ENCODE measurements around the gene PDE8A.

Gene PDE8A

DNA sequence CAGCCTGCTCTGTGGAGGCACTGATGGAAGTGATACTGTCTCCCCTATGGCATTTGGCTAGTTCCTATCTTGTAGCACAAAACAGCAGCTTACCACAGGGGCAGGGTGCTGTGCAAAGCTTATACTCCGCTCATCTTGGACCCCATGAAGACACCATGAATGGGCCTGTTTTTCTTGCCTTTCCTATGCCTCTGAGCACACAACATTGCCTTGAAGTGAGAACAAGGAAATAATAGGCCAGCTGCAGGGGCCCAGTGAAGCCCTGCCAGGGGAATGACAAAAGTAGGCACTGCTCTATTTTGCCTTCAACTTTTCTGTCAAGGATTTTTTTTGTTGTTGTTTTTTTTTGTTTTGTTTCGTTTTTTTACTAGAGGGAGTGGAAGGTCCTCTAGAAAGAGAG is 110.3 kb downstream of the PDE8A start:
- DNase-seq (no peak), ATAC-seq (replicated peaks) (no peak)
- Mint-ChIP-seq H3K9me3 (no peaks in the 10 kb centered on the region), H3K27me3 (no peaks in the 10 kb centered on the region), H3K4me3 (no peak overlapping the region), H3K36me3 (ENCODE audit: insufficient read depth) (peaks cover 20% of the 10 kb centered on the region), H3K4me1 (ENCODE audit: low read depth in 2 of 2) (no peaks in the 10 kb centered on the region), H3K27ac (peak overlapping the region in 1 of 2 donors; percentile 49)

DNA sequence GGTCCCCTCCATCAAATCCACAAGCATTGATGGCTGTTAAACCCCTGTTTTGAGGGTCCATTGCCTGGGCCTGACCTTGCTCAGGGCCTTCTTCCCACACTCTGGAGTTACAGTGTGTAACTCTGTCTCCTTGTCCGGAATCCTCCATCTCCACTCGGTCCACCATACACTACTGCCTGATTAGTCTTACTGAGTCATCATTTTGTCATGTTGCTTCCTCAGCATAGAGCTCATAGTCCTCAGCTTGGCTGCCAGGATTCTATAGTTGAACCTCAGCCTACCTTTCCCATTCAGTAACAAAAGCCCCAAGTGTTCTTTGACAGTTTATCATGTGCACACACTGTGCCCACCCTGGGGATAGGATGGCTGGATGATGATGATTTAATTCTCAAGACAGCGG is 113.0 kb downstream of the PDE8A start:
- no peak for DNase-seq
- peaks cover 20% of the 10 kb centered on the region for H3K36me3 Mint-ChIP-seq (ENCODE audit: insufficient read depth)
- H3K9me3 Mint-ChIP-seq, result no peaks in the 10 kb centered on the region
- H3K27me3 Mint-ChIP-seq, result no peaks in the 10 kb centered on the region
- ATAC-seq (replicated peaks), result no peak
- no peak overlapping the region for H3K27ac Mint-ChIP-seq
- no peaks in the 10 kb centered on the region for H3K4me1 Mint-ChIP-seq (ENCODE audit: low read depth in 2 of 2)
- H3K4me3 Mint-ChIP-seq, result no peak overlapping the region

DNA sequence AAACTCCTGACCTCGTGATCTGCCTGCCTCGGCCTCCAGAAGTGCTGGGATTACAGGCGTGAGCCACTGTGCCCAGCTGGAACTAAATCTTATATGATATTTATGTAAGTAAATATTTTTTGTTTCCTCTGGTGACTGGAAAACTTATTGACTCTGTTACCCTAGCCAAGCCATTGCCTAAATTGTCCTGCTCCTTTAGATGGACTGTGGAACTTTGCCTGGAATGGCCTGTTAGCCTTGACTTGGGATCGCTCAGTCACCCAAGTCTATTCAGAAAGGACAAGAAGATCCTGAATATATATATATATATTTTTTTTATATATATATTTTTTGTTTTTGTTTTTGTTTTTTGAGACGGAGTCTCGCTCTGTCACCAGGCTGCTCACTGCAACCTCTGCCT is 113.9 kb downstream of the PDE8A start:
- Mint-ChIP-seq H3K27ac (no peak overlapping the region), H3K4me3 (no peak overlapping the region), H3K9me3 (no peaks in the 10 kb centered on the region), H3K4me1 (ENCODE audit: low read depth in 2 of 2) (no peaks in the 10 kb centered on the region), H3K36me3 (ENCODE audit: insufficient read depth) (peaks cover 20% of the 10 kb centered on the region), H3K27me3 (no peaks in the 10 kb centered on the region)
- ATAC-seq (replicated peaks) (no peak), DNase-seq (no peak)

DNA sequence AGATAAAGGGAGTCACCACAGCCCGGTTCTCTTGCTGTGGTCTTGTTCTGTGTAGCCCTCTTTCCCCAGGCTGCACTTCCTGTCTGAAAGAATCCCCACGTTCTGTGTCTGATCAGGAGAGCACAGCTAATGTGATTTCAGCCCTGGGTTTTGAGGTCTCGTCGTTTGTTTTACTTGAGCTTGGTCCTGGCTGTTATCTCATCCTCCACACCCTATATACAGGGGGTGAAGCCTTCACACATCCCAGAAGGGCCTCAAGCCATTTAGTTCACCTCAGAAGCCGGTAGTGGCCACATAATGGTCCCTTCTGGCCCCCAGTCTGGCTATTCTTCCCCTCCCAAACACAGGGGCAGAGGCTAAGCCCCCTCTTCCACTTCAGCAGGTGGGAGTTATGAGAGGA is 115.6 kb downstream of the PDE8A start:
- Mint-ChIP-seq H3K36me3 (ENCODE audit: insufficient read depth) (peaks cover 13% of the 10 kb centered on the region), H3K27me3 (no peaks in the 10 kb centered on the region), H3K4me1 (ENCODE audit: low read depth in 2 of 2) (no peaks in the 10 kb centered on the region), H3K9me3 (no peaks in the 10 kb centered on the region), H3K4me3 (no peak overlapping the region), H3K27ac (no peak overlapping the region)
- no peak for ATAC-seq (replicated peaks)
- no peak for DNase-seq

DNA sequence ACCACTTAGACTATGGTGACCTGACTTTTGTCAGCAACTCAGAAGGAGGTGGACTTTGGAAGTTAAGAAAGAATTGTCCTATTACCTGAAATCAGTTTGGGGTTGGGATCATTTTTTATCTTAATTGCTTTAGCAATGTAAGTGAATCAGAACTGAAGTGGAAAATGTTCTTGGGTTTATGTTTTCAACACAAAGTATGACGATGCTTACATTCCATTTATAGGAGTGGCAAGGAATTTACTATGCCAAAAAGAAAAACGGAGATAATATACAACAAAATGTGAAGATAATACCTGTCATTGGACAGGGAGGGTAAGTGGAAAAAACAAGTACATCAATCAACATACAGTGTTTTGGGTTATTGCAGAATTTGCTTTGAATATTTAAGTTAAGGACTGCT is 116.1 kb downstream of the PDE8A start:
- ATAC-seq (replicated peaks), result no peak
- no peak for DNase-seq
- Mint-ChIP-seq H3K4me1 (ENCODE audit: low read depth in 2 of 2) (no peaks in the 10 kb centered on the region), H3K4me3 (no peak overlapping the region), H3K9me3 (no peaks in the 10 kb centered on the region), H3K27me3 (no peaks in the 10 kb centered on the region), H3K27ac (no peak overlapping the region), H3K36me3 (ENCODE audit: insufficient read depth) (peaks cover 10% of the 10 kb centered on the region)

DNA sequence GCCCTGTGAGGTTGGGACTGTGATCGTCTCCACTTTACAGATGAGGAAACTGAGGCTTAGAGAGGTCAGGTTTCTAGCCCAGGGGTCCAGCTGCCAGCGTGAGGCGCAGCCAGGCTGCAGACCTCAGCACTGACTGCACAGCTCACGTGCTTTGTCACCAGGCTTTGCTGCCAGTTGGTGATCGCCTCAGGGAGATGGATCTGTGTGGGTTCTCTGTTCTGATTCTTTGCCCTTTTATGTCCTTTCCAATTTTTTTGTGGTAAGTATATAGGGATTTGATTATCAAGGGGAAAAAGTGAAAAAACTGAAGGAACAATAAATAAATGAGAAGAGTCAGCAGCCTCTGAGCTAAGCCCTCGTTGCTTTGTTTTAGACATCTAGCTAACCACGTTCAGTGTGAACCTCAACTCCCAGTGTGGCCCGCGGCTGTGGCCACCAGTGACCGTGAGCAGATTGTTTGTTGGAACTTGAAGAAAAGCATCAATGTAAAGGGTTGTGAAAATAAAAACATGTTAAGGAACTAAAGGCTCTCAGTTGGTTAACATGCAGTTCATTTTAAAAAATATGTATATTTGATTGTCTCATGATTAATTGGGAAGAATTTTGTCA is 117.6 kb downstream of the PDE8A start:
- Mint-ChIP-seq H3K27ac (no peak overlapping the region), H3K4me1 (ENCODE audit: low read depth in 2 of 2) (no peaks in the 10 kb centered on the region), H3K4me3 (no peak overlapping the region), H3K36me3 (ENCODE audit: insufficient read depth) (peaks cover 9% of the 10 kb centered on the region), H3K27me3 (no peaks in the 10 kb centered on the region), H3K9me3 (no peaks in the 10 kb centered on the region)
- no peak for ATAC-seq (replicated peaks)
- no peak for DNase-seq

DNA sequence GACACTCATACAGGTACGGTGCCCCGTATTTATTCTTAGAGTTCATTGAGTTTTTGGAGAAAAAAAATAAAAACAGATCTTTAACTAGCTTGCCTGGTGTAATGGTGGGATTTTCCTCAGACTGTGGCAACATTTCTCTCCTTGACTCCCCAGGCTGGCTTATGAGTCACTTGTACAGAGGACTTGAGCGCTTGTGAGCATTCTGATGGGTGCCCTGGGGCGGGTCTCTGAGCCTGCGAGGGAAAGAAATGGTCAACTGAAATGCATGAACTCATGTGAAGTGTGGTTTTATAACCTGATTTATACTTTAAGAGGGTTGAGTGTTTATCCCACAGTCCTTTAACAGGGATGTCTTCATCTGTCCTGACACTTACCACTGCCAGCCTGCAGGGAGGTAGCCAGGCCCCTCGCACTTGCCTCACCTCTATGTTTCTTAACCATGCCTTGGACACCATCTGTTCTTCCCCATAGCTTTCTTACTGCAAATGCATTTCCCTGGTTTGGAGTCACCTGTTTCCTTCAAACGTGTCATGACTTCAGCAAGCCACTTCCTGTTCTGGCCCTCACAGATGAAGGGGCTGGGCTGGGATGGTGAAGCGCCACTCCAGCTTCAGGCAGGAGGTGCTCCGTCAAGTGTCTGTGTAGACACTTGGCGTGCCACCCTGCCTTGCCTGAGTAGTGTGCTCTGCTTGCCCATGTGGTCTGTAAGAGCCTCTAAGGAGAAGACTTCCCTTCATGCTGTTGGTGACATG is 118.7 kb downstream of the PDE8A start:
- peaks cover 9% of the 10 kb centered on the region for H3K36me3 Mint-ChIP-seq (ENCODE audit: insufficient read depth)
- ATAC-seq (replicated peaks) (peak; percentile 89), DNase-seq (peak in 2 of 3 experiments; percentile 6 to 9)
- no peak overlapping the region for H3K27ac Mint-ChIP-seq
- no peaks in the 10 kb centered on the region for H3K9me3 Mint-ChIP-seq
- H3K4me1 Mint-ChIP-seq (ENCODE audit: low read depth in 2 of 2), result peaks cover 0 to 5% of the 10 kb centered on the region in 2 donors
- no peaks in the 10 kb centered on the region for H3K27me3 Mint-ChIP-seq
- H3K4me3 Mint-ChIP-seq, result no peak overlapping the region

DNA sequence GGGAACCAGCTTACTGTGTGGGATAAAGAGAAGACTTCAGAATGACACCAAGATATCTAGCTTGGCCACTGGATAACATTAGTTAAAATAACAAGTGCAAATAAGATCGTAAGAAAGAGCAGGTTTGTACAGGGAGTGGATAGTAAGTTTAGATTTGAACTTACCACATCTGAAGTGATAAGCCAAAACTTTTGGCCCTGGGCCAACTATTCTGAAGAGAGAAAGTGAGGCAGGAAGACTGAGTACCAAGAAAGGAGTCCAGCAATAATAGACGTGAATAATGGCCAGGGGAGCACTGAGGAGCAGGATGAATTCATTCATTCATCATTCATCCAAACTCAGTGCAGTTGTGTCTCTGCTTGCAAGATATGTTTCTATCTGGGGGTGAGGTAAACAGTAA is 122.9 kb downstream of the PDE8A start:
- Mint-ChIP-seq H3K27me3 (no peaks in the 10 kb centered on the region), H3K4me3 (no peak overlapping the region), H3K4me1 (ENCODE audit: low read depth in 2 of 2) (peaks cover 0 to 5% of the 10 kb centered on the region in 2 donors), H3K9me3 (no peaks in the 10 kb centered on the region), H3K36me3 (ENCODE audit: insufficient read depth) (peaks cover 7% of the 10 kb centered on the region), H3K27ac (peak overlapping the region in 1 of 2 donors; percentile 28)
- DNase-seq (no peak), ATAC-seq (replicated peaks) (no peak)

DNA sequence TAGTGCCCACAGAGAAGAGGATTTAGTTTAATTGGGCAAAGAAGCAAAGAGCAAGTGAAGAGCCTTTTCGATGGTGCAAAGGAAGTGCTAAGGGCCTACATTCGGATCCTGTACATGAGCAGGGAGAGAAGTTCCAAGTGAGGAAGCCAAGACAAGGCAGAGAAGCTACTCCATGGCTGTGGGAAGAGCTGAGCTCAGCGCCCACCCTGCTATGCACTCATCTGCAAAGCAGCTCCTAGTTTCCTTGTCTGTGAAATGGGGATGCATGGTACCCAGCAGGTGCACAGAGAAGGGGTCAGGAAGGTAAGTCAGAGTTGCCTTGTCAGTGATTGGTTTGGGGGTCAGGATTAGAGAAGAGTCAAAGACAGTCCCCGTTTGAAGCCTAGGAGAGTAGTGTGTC is 126.5 kb downstream of the PDE8A start:
- no peak overlapping the region for H3K27ac Mint-ChIP-seq
- peaks cover 0 to 5% of the 10 kb centered on the region in 2 donors for H3K4me1 Mint-ChIP-seq (ENCODE audit: low read depth in 2 of 2)
- no peaks in the 10 kb centered on the region for H3K27me3 Mint-ChIP-seq
- no peaks in the 10 kb centered on the region for H3K9me3 Mint-ChIP-seq
- peaks cover 10% of the 10 kb centered on the region for H3K36me3 Mint-ChIP-seq (ENCODE audit: insufficient read depth)
- ATAC-seq (replicated peaks), result no peak
- no peak overlapping the region for H3K4me3 Mint-ChIP-seq
- no peak for DNase-seq

DNA sequence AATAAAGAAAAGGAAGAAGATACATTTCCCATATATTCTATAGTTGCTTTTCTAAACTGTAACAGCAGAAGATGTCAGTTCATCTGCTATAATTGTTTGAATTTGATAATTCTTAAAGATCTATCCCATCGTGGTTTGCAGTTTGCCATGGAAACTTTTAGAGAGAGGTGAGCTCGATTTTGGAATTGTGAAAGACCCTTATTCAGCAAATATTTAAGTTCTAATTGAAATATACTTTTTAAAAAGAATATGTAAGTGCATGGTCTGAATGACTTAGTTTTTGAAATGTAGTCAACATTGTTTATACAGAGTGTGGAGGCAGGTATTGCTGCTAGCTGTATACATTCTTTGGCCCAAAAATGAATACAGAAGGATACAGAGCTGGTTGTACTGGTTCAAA is 127.7 kb downstream of the PDE8A start:
- Mint-ChIP-seq H3K9me3 (no peaks in the 10 kb centered on the region), H3K4me1 (ENCODE audit: low read depth in 2 of 2) (peaks cover 0 to 5% of the 10 kb centered on the region in 2 donors), H3K4me3 (no peak overlapping the region), H3K27me3 (no peaks in the 10 kb centered on the region), H3K27ac (no peak overlapping the region), H3K36me3 (ENCODE audit: insufficient read depth) (peaks cover 10% of the 10 kb centered on the region)
- ATAC-seq (replicated peaks), result no peak
- no peak for DNase-seq

DNA sequence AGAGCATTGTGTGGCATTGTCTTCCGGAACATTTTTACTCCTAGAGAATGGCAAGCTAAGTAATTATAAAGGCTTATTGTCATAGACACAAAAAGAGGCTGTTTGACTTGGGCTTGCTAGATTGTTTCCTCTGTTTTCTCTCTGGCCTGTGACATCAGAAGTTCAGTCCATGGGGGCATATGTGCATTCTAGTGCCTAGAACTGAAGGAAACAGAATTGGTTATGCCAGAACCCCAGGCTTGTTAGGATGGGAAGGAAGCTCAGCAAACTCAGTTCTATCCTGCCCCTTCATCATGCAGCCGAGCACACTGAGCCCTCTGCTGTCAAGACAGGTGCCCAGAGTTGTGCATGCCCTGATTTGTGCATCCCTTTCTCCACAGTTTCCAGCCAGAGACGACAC is 131.3 kb downstream of the PDE8A start:
- H3K4me3 Mint-ChIP-seq, result no peak overlapping the region
- DNase-seq (no peak), ATAC-seq (replicated peaks) (no peak)
- H3K27me3 Mint-ChIP-seq, result no peaks in the 10 kb centered on the region
- H3K36me3 Mint-ChIP-seq (ENCODE audit: insufficient read depth), result peaks cover 17% of the 10 kb centered on the region
- H3K4me1 Mint-ChIP-seq (ENCODE audit: low read depth in 2 of 2), result no peaks in the 10 kb centered on the region
- H3K9me3 Mint-ChIP-seq, result no peaks in the 10 kb centered on the region
- no peak overlapping the region for H3K27ac Mint-ChIP-seq

DNA sequence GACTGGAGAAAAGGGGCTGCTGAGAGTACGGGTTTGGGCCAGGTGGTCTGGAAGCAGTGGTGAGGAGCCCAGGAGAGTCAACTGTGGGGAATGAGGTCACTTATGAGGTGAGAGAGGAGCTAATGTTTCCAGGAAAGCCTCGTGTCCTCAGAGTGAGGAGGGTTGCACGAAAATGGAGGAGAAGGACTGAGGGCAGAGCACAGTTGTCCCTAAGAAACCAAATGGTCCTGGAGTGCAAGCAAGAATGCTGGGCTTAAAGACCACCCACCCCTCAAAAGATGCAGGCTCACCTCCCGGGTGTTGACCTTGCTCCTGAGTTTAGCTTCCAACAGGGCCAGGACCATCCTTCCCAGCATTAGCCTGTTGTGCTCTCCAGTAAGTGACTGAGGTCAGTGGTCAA is 133.2 kb downstream of the PDE8A start:
- H3K4me1 Mint-ChIP-seq (ENCODE audit: low read depth in 2 of 2), result no peaks in the 10 kb centered on the region
- no peaks in the 10 kb centered on the region for H3K9me3 Mint-ChIP-seq
- no peaks in the 10 kb centered on the region for H3K27me3 Mint-ChIP-seq
- no peak for ATAC-seq (replicated peaks)
- no peak overlapping the region for H3K27ac Mint-ChIP-seq
- DNase-seq, result no peak
- no peak overlapping the region for H3K4me3 Mint-ChIP-seq
- H3K36me3 Mint-ChIP-seq (ENCODE audit: insufficient read depth), result peaks cover 20% of the 10 kb centered on the region

DNA sequence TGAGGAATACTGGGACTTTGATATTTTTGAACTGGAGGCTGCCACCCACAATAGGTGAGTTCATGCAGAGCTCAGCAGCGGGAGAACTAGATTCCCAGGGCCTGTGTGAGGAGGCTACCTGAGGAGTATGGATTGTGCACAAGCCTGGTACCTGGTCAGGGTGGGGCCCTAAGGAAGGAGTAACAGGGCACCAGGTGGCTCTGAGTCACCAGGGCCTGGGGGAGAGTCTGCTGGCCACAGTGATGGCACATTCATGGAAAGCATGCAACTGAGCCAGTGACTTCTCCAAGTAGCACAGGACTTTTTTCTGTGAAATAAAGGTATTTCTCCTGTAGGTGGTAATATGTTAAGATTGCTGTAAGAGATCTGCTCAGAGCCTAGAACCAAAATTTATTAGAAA is 134.4 kb downstream of the PDE8A start:
- Mint-ChIP-seq H3K36me3 (ENCODE audit: insufficient read depth) (peaks cover 22% of the 10 kb centered on the region), H3K9me3 (no peaks in the 10 kb centered on the region), H3K4me1 (ENCODE audit: low read depth in 2 of 2) (no peaks in the 10 kb centered on the region), H3K4me3 (no peak overlapping the region), H3K27me3 (no peaks in the 10 kb centered on the region), H3K27ac (no peak overlapping the region)
- DNase-seq (no peak), ATAC-seq (replicated peaks) (no peak)

DNA sequence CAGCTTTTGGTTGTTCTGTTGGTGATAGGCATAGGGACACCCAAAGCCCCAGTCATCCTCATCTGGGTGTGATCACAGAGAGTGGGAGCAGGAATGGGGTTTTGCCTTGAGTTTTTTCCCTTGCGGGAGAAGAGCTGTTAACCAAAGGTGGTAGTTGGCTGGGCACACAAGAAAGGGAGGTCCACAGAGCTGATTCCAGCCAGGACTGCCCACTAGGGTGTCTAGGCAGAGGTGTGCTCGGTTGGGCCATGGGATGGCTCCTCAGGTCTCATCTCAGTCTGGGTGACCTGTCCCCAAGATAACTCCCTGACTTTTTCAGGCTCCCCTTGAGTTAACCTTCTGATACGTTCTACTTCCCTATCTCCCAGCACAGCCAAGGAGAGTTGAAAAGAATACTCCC is 134.8 kb downstream of the PDE8A start:
- Mint-ChIP-seq H3K4me1 (ENCODE audit: low read depth in 2 of 2) (no peaks in the 10 kb centered on the region), H3K9me3 (no peaks in the 10 kb centered on the region), H3K36me3 (ENCODE audit: insufficient read depth) (peaks cover 24% of the 10 kb centered on the region), H3K27ac (no peak overlapping the region), H3K4me3 (no peak overlapping the region), H3K27me3 (no peaks in the 10 kb centered on the region)
- DNase-seq, result no peak
- ATAC-seq (replicated peaks), result no peak
